SK-N-SH treated with all-trans-retinoic acid at 6 μM for 48 hours (cell line): ENCODE data around the gene EML1.

Experiments used
- ATAC-seq: fragments of 200-7000 bp; cut with Tn5 transposase; 3 replicates; pipeline ENCODE4 v1.9.1; 2020; ENCODE audit warnings: mild to moderate bottlenecking, moderate library complexity
- ARNTL ChIP-seq: fragments of 450-650 bp; formaldehyde crosslinking; IDR thresholded peaks from 2 replicates; pipeline ENCODE4 v1.5.0; 2020; ENCODE audit warnings: low read depth, mild to moderate bottlenecking, moderate library complexity, borderline replicate concordance
- BACH2 ChIP-seq: fragments of 250-450 bp; sonication (Bioruptor Pico); IDR thresholded peaks from 2 replicates; pipeline ENCODE4 v1.9.0; 2021; ENCODE audit warnings: mild to moderate bottlenecking, borderline replicate concordance
- CREB5 ChIP-seq: fragments of 250-450 bp; sonication (Bioruptor Pico); IDR thresholded peaks from 2 replicates; pipeline ENCODE4 v1.5.1; 2020; ENCODE audit warnings: low read depth, mild to moderate bottlenecking, moderate library complexity
- ESRRG ChIP-seq: fragments of 250-450 bp; sonication (Bioruptor Pico); IDR thresholded peaks from 2 replicates; pipeline ENCODE4 v1.6.1; 2021; ENCODE audit warnings: mild to moderate bottlenecking
- GLIS3 ChIP-seq: fragments of 250-450 bp; sonication (Bioruptor Pico); IDR thresholded peaks from 2 replicates; pipeline ENCODE4 v1.5.0; 2020; ENCODE audit warnings: mild to moderate bottlenecking, moderate library complexity
- PATZ1 ChIP-seq: fragments of 250-450 bp; sonication (Bioruptor Pico); IDR thresholded peaks from 2 replicates; pipeline ENCODE4 v1.8.0; 2020; ENCODE audit warnings: mild to moderate bottlenecking, moderate library complexity, borderline replicate concordance
- PPARA ChIP-seq: fragments of 250-450 bp; sonication (Bioruptor Pico); IDR thresholded peaks from 2 replicates; pipeline ENCODE4 v1.5.0; 2020; ENCODE audit warnings: mild to moderate bottlenecking, borderline replicate concordance
- RARB ChIP-seq: fragments of 250-450 bp; sonication (Bioruptor Pico); IDR thresholded peaks from 2 replicates; pipeline ENCODE4 v1.8.0; 2021; ENCODE audit warnings: mild to moderate bottlenecking, moderate library complexity
- SNAI2 ChIP-seq: fragments of 250-450 bp; sonication (Bioruptor Pico); IDR thresholded peaks from 2 replicates; pipeline ENCODE4 v1.5.0; 2020; ENCODE audit warnings: mild to moderate bottlenecking, moderate library complexity
- TCF4 ChIP-seq: fragments of 250-450 bp; sonication (Bioruptor Pico); IDR thresholded peaks from 2 replicates; pipeline ENCODE4 v1.8.0; 2021; ENCODE audit warnings: mild to moderate bottlenecking, moderate library complexity, borderline replicate concordance
- TOX ChIP-seq: fragments of 250-450 bp; sonication (Bioruptor Pico); IDR thresholded peaks from 2 replicates; pipeline ENCODE4 v1.8.0; 2021; ENCODE audit warnings: mild to moderate bottlenecking, moderate library complexity, borderline replicate concordance
- TSHZ2 ChIP-seq: fragments of 250-450 bp; sonication (Bioruptor Pico); IDR thresholded peaks from 2 replicates; pipeline ENCODE4 v1.5.0; 2020; ENCODE audit warnings: mild to moderate bottlenecking, moderate library complexity
- ZC3H10 ChIP-seq: fragments of 250-450 bp; sonication (Bioruptor Pico); IDR thresholded peaks from 2 replicates; pipeline ENCODE4 v1.5.1; 2021; ENCODE audit warnings: mild to moderate bottlenecking, moderate library complexity
- ZFP3 ChIP-seq: fragments of 250-450 bp; sonication (Bioruptor Pico); IDR thresholded peaks from 2 replicates; pipeline ENCODE4 v1.5.0; 2020; ENCODE audit warnings: mild to moderate bottlenecking, moderate library complexity
- ZFP30 ChIP-seq: fragments of 450-650 bp; formaldehyde crosslinking; IDR thresholded peaks from 2 replicates; pipeline ENCODE4 v1.5.0; 2022; ENCODE audit warnings: mild to moderate bottlenecking, moderate library complexity
- ZNF70 ChIP-seq: fragments of 450-650 bp; formaldehyde crosslinking; IDR thresholded peaks from 2 replicates; pipeline ENCODE4 v1.5.0; 2020; ENCODE audit warnings: mild to moderate bottlenecking, moderate library complexity
- ZNF8 ChIP-seq: fragments of 450-650 bp; formaldehyde crosslinking; IDR thresholded peaks from 2 replicates; pipeline ENCODE4 v1.5.0; 2020; ENCODE audit warnings: mild to moderate bottlenecking, moderate library complexity
- TF ChIP-seq, protein P1 (sequence below): fragments of 250-450 bp; sonication (Bioruptor Pico); IDR thresholded peaks from 2 replicates; pipeline ENCODE4 v1.8.0; 2021; ENCODE audit warnings: low read depth, mild to moderate bottlenecking, moderate library complexity, borderline replicate concordance

EML1 gene

DNA sequence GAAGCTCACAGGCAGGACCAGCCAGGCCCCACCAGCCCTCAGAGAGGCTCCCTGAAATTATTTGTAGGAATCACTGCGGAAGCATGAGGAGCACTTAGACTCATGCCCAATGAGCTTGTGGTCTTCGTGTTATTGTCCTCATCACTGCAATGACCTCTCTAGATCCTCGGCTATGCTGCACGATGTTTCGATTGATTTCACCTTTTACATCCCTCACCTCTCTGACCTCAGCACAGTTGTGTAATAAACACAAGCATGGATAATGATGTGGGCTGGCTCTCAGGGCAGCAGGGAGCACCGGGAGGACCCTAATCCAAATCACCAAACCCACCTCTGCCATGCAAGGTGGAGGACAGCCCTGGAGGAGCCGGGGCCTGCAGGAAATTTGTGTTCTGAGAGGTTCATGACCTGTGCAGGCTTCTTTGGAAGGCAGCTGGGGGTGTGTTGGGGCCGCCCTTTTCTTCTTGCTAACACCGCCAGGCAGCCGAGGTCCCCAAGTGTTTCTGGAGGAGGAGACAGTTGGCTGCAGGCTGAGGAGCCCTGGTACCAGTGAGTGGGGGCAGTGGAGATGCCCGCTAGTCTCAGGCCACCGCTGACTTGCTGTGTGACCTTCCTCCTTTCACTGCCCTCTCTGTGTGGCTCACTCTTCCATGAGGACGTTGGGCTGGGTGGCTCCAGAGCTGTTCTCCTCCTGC, 29.5 kb upstream of the EML1 start (continued):
- no peak for TF ChIP-seq RARB (CRISPR knock-in tag)
- TF ChIP-seq TSHZ2 (CRISPR knock-in tag) = no peak
- no peak for TF ChIP-seq SNAI2 (CRISPR knock-in tag)
- TF ChIP-seq, protein P1, sequence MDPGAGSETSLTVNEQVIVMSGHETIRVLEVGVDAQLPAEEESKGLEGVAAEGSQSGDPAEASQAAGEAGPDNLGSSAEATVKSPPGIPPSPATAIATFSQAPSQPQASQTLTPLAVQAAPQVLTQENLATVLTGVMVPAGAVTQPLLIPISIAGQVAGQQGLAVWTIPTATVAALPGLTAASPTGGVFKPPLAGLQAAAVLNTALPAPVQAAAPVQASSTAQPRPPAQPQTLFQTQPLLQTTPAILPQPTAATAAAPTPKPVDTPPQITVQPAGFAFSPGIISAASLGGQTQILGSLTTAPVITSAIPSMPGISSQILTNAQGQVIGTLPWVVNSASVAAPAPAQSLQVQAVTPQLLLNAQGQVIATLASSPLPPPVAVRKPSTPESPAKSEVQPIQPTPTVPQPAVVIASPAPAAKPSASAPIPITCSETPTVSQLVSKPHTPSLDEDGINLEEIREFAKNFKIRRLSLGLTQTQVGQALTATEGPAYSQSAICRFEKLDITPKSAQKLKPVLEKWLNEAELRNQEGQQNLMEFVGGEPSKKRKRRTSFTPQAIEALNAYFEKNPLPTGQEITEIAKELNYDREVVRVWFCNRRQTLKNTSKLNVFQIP = no peak

GRCh38 chr14:99764222-99764706, 28.9 kb upstream of the EML1 start:
- no peak for TF ChIP-seq ZNF8 (CRISPR knock-in tag)
- no peak for TF ChIP-seq ZFP30 (CRISPR knock-in tag)
- TF ChIP-seq PPARA (CRISPR knock-in tag) = no peak
- no peak for TF ChIP-seq CREB5
- TF ChIP-seq ZC3H10 (CRISPR knock-in tag) = no peak
- no peak for TF ChIP-seq ZNF70 (CRISPR knock-in tag)
- no peak for TF ChIP-seq GLIS3 (CRISPR knock-in tag)
- no peak for TF ChIP-seq PATZ1
- ATAC-seq = no peak

- no peak; the same call in 2 of the 3 replicates for ATAC-seq
- TF ChIP-seq CREB5 (no peak), ARNTL (CRISPR knock-in tag) (no peak)
- TF ChIP-seq, protein P1 = no peak
These were observed 24.8 kb upstream of the EML1 start for GRCh38 chr14:99768381-99768780.

- TF ChIP-seq TOX (CRISPR knock-in tag) = no peak
These were observed 24.1 kb upstream of the EML1 start for GRCh38 chr14:99769123-99769522.

GRCh38 chr14:99769799-99770198, 23.4 kb upstream of the EML1 start:
- no peak for ATAC-seq
- no peak for TF ChIP-seq ESRRG (CRISPR knock-in tag)
- TF ChIP-seq PATZ1 = no peak
- TF ChIP-seq ZNF70 (CRISPR knock-in tag) = no peak
- no peak for TF ChIP-seq ZFP3 (CRISPR knock-in tag)
- no peak for TF ChIP-seq BACH2 (CRISPR knock-in tag)
- no peak for TF ChIP-seq CREB5
- TF ChIP-seq ZNF8 (CRISPR knock-in tag) = no peak
- TF ChIP-seq GLIS3 (CRISPR knock-in tag) = no peak
- no peak for TF ChIP-seq TCF4 (CRISPR knock-in tag)

More at GRCh38 chr14:99769123-99769522, 24.1 kb upstream of the EML1 start:
- ATAC-seq = no peak
